ENCODE data around the gene CSRNP3. TPM values are rescaled to one million over a fixed set of nuclear protein-coding genes. Genes with fewer than 3 reads are reported as not detected.

The CSRNP3 gene
- total RNA-seq, 2 donors from 2014 or later, result 1.8 to 2.7 TPM

GRCh38 chr2:165647409-165647808 lies 177.9 kb downstream of the CSRNP3 start:
- no peak for DNase-seq (ENCODE audit: low spot score)
- no peaks in the 10 kb centered on the region for H3K27me3 ChIP-seq (replicated peaks; ENCODE audit: insufficient read depth)
- H3K9me3 ChIP-seq, result no peaks in the 10 kb centered on the region
- H3K27ac ChIP-seq, result no peak overlapping the region
- no peak for ATAC-seq (ENCODE audit: insufficient number of reproducible peaks, low FRiP score, low read depth)
- no peaks in the 10 kb centered on the region for H3K4me1 ChIP-seq (ENCODE audit: control insufficient read depth in 1 of 2, low read depth in 2 of 2)
- TF ChIP-seq, protein P1, sequence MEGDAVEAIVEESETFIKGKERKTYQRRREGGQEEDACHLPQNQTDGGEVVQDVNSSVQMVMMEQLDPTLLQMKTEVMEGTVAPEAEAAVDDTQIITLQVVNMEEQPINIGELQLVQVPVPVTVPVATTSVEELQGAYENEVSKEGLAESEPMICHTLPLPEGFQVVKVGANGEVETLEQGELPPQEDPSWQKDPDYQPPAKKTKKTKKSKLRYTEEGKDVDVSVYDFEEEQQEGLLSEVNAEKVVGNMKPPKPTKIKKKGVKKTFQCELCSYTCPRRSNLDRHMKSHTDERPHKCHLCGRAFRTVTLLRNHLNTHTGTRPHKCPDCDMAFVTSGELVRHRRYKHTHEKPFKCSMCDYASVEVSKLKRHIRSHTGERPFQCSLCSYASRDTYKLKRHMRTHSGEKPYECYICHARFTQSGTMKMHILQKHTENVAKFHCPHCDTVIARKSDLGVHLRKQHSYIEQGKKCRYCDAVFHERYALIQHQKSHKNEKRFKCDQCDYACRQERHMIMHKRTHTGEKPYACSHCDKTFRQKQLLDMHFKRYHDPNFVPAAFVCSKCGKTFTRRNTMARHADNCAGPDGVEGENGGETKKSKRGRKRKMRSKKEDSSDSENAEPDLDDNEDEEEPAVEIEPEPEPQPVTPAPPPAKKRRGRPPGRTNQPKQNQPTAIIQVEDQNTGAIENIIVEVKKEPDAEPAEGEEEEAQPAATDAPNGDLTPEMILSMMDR (IDR thresholded peaks at IDR 0.05), result no peak
- H3K36me3 ChIP-seq, result no peaks in the 10 kb centered on the region
- no peak overlapping the region for H3K4me3 ChIP-seq

- Histone ChIP-seq H3K4me1 (ENCODE audit: control insufficient read depth in 1 of 2, low read depth in 2 of 2) (no peaks in the 10 kb centered on the region), H3K4me3 (no peak overlapping the region), H3K9me3 (no peaks in the 10 kb centered on the region), H3K27me3 (replicated peaks; ENCODE audit: insufficient read depth) (no peaks in the 10 kb centered on the region), H3K36me3 (no peaks in the 10 kb centered on the region), H3K27ac (no peak overlapping the region)
- TF ChIP-seq, protein P1 (IDR thresholded peaks at IDR 0.05), result no peak
- ATAC-seq (ENCODE audit: insufficient number of reproducible peaks, low FRiP score, low read depth) (no peak), DNase-seq (ENCODE audit: low spot score) (no peak)
These were observed 179.3 kb downstream of the CSRNP3 start for GRCh38 chr2:165648801-165649200.

DNA sequence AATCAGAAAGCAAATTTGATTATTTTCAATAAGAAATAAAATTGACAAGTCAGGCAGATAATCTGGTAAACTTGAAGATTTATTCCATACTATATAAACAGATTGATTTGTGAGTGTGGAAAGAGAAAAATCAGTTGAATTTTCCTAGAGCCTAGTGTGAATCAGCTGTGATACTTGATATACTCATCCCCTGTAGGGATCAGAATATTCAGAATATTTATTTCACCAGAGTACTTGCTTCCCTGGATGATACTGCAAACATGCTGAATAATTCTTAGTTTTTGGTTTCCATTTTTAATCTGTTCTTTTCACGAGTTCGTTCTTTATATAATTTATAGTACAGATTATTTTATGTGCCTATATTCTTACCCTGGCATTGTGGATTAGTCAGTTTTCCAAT lies 181.7 kb downstream of the CSRNP3 start:
- no peaks in the 10 kb centered on the region for H3K36me3 ChIP-seq
- DNase-seq (ENCODE audit: low spot score), result no peak
- ATAC-seq (ENCODE audit: insufficient number of reproducible peaks, low FRiP score, low read depth), result no peak

DNA sequence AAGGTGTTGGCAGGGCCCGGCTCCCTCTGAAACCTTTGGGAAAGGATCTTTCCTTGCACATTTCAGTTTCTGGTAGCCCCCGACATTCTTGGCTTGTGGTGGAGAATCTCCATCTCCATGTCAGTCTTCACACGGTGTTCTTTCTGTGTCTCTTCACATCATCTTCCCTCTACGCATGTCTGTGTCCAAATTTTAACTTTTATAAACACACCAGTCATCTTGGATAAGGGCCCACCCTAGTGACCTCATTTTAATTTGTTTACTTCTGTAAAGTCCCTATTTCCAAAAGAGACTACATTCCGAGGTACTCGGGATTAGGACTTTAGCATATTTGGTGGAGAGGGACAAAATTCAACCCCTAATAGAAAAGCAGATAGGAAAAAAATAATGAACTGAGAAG lies 186.2 kb downstream of the CSRNP3 start:
- Histone ChIP-seq H3K27ac (no peak overlapping the region), H3K36me3 (no peaks in the 10 kb centered on the region), H3K4me3 (no peak overlapping the region), H3K27me3 (replicated peaks; ENCODE audit: insufficient read depth) (no peaks in the 10 kb centered on the region), H3K9me3 (no peaks in the 10 kb centered on the region), H3K4me1 (ENCODE audit: control insufficient read depth in 1 of 2, low read depth in 2 of 2) (peaks cover 0 to 9% of the 10 kb centered on the region in 2 donors)
- ATAC-seq (ENCODE audit: insufficient number of reproducible peaks, low FRiP score, low read depth), result no peak
- TF ChIP-seq, protein P1 (IDR thresholded peaks at IDR 0.05), result no peak
- DNase-seq (ENCODE audit: low spot score), result no peak

More for the DNA sequence above, 181.7 kb downstream of the CSRNP3 start:
- TF ChIP-seq, protein P1 (IDR thresholded peaks at IDR 0.05), result no peak
- Histone ChIP-seq H3K4me1 (ENCODE audit: control insufficient read depth in 1 of 2, low read depth in 2 of 2) (peaks cover 0 to 9% of the 10 kb centered on the region in 2 donors), H3K4me3 (no peak overlapping the region), H3K9me3 (no peaks in the 10 kb centered on the region), H3K27me3 (replicated peaks; ENCODE audit: insufficient read depth) (no peaks in the 10 kb centered on the region), H3K27ac (no peak overlapping the region)

DNA sequence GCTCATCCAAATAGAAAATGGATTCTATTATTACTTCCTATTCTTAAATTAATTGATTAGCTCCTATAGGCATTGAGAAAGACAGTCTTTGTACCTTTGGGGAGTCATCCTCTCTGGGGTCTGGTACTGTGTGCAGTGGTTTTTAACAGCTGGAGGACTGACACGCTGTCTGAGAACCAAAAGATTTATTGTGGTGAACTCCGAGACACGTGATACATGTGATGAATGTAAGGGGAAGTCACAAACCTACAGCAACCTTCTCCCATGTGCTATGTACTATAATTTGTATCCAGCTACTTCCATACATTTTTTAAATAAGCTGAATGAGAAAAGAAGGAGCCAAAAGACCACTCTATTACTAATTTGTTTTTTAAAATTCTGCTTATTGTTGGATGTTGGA lies 190.9 kb downstream of the CSRNP3 start:
- no peak for DNase-seq (ENCODE audit: low spot score)
- TF ChIP-seq, protein P1 (IDR thresholded peaks at IDR 0.05), result no peak
- Histone ChIP-seq H3K36me3 (no peaks in the 10 kb centered on the region), H3K4me1 (ENCODE audit: control insufficient read depth in 1 of 2, low read depth in 2 of 2) (peaks cover 0 to 6% of the 10 kb centered on the region in 2 donors), H3K27ac (no peak overlapping the region), H3K9me3 (no peaks in the 10 kb centered on the region), H3K4me3 (no peak overlapping the region), H3K27me3 (replicated peaks; ENCODE audit: insufficient read depth) (no peaks in the 10 kb centered on the region)
- ATAC-seq (ENCODE audit: insufficient number of reproducible peaks, low FRiP score, low read depth), result no peak

All from thoracic aorta (tissue), 2 donors.